NB4 (cell line): Measurements from ENCODE around the gene HRH2.

Experiments
- CTCF ChIP-seq: IDR thresholded peaks from one replicate; pipeline ENCODE4 v1.5.1; 2012; ENCODE audit warnings: low read depth, low read length
- MAX ChIP-seq: IDR thresholded peaks from 2 replicates; pipeline ENCODE4 v1.6.1; 2011; ENCODE audit warnings: low read depth, low read length
- POLR2A ChIP-seq: IDR thresholded peaks from 2 replicates; pipeline ENCODE4 v1.6.1; 2011; ENCODE audit warnings: mild to moderate bottlenecking; ENCODE audit not compliant: insufficient read length; ENCODE audit errors: extremely low read depth

GRCh38 chr5:175689147-175689991 lies 31.5 kb downstream of the HRH2 start:
- TF ChIP-seq POLR2A, result no peak
- TF ChIP-seq CTCF, result no peak
- peak; percentile 55; the same call in 1 of the 2 replicates for TF ChIP-seq MAX
